G401 (cell line): ENCODE measurements around the gene C20orf141. TPM values are rescaled to one million over a fixed set of nuclear protein-coding genes. Genes with fewer than 3 reads are reported as not detected.
"Not testable (repeated sequence)": the region's sequence is repeated elsewhere in the genome, so short reads cannot be mapped to it uniquely, and the experiment has no call there.

Experiments
- DNase-seq: peaks from one replicate; pipeline ENCODE4 v3.0.0-alpha.2; 2015; ENCODE audit warnings: low spot score
- in situ Hi-C: cut with HindIII; loops from 2 replicates; pipeline ENCODE4 v1.10.0; 2016; ENCODE audit warnings: low sequenced_read_pairs, mixed read lengths
- total RNA-seq: library from RNA; depleted of rRNA; stranded (reverse); fragments of >200 nt; shearing (Covaris generic); gene quantifications from 2 replicates; pipeline ENCODE4 v1.2.3, GENCODE V29; 2014

The C20orf141 gene
- total RNA-seq, 1 experiment from 2014 or later, result not detected

- no peak for DNase-seq
- in situ Hi-C loops, result no loop called here
Observed at GRCh38 chr20:2816583-2817340, 2.0 kb downstream of the C20orf141 start.

DNA sequence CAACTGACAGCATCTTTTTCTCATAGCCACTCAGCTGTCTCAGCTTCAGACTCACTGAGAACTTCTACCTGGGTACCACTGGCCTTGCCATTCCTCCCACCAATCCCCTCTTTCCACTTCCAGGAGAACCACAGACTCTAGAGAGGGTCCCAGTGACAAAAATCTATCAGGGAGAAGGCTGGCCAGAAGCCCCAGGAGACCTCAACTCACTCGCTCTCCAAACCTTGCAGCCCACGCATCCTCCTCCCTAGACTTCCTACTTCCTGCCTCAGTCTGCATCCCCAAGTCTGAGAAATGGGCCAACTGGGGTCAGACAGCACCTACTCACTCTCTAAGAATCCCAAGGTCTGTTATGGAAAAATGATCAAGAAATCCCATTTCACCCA is 2.5 kb downstream of the C20orf141 start:
- in situ Hi-C loops, result no loop called here
- DNase-seq, result no peak

DNA sequence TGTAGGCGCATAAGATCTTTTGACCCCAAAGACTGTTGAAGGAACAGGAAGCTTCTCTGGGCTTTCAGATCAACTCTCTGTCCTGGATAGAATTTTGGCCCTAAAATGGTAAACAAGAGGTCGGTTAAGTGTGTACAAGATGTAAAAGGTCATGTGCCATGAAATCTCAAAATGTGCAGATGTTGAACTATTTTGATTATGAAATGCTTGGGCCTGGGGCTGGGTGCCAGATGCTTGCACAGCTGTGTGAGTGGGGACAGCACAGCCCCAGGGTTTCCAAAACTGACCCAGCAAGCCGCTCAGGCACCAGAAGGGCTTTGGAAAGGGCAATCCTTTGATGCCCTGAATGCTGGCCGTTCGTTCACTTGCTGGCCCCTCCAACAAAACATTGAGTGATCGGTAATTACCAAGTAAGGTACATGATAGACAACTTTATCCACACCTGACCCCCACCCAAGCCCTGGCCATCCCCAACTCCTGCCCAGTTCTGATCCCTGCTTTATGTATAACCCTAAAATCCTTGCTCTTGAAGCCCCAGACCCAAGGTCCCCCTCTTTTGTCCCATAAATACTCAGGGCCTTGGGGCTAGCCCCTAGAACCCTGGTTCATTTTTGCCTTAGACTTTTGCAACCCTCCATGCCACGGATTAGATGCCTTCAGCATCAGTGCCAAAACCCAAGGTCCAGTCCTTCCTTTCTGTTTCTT is 3.3 kb downstream of the C20orf141 start:
- DNase-seq, result no peak
- in situ Hi-C loops, result no loop called here

- in situ Hi-C loops, result no loop called here
- DNase-seq, result no peak
Observed at GRCh38 chr20:2820084-2820895, 5.5 kb downstream of the C20orf141 start.

- in situ Hi-C loops, result no loop called here
- no peak for DNase-seq
Observed at GRCh38 chr20:2820896-2821869, 6.4 kb downstream of the C20orf141 start.

GRCh38 chr20:2822073-2822472 is 7.3 kb downstream of the C20orf141 start:
- in situ Hi-C loops, result no loop called here
- DNase-seq, result no peak

DNA sequence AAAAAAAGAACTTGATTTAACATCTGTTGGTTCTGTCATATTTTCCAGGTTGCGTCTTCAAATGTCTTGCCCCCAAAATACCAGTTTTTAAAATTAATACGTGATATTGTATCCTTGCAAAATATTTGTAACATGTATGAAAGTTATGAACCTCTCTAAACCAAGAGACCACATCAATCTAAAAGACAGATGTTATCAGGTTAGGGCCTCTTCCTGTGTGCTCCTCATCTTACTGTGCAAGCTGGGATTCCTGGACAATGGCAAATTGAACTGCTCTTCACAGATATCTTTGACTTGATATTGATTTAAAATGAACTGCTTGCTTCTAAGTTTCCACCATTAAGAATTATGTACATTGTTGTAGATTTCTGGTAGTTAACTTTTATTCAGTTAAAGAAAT is 11.0 kb downstream of the C20orf141 start:
- in situ Hi-C loops, result no loop called here
- no peak for DNase-seq

DNA sequence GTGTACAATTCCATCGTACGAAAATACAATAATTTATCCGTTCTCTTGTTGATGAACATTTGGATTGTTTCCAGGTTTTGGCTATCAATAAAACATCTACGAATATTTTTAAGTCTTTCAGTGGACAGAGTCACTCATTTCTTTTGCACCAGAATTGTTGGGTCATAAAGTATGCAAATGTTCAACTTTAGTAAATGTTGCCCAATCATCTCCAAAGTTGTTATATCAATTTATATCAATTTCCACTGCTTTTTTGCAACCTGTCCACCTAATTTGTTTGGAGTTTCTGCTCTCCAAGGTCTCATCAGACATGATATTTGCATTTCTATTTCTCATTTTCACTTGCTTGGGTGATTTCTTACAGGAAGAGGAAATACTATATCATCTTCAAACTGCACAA is 11.9 kb downstream of the C20orf141 start:
- DNase-seq, result no peak
- in situ Hi-C loops, result no loop called here

GRCh38 chr20:2829376-2829775 is 14.6 kb downstream of the C20orf141 start:
- no peak for DNase-seq
- in situ Hi-C loops, result no loop called here

- DNase-seq, in situ Hi-C loops: not testable (repeated sequence)
Observed at GRCh38 chr20:2831206-2831605, 16.4 kb downstream of the C20orf141 start.

DNA sequence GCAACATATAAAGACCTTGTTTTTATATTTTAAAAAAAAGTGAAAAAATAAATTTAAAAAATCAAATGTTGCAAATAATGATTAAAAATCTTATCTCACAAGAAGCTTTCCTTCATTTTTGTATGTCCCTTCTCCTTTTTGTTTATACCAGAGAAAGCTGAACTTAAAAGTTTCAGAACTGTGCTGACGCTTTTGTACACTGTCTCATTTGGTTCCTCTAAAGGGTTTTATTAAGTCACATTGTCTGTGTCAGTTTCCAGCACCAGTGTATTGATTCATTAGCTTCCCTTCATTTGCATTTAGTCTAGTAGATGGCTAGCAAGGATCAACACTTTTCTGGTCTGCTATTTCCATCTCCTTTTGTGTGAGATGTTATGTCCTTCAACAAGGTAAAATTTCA is 19.0 kb downstream of the C20orf141 start:
- no peak for DNase-seq
- in situ Hi-C loops, result no loop called here

- no peak for DNase-seq
- in situ Hi-C loops, result no loop called here
Observed at GRCh38 chr20:2834401-2835110, 19.8 kb downstream of the C20orf141 start.

GRCh38 chr20:2835331-2835796 is 20.6 kb downstream of the C20orf141 start:
- in situ Hi-C loops, result no loop called here
- DNase-seq, result no peak

- DNase-seq, result no peak
- in situ Hi-C loops, result no loop called here
Observed at GRCh38 chr20:2836035-2836434, 21.2 kb downstream of the C20orf141 start.

GRCh38 chr20:2837221-2837960 is 22.6 kb downstream of the C20orf141 start:
- DNase-seq, result no peak
- in situ Hi-C loops, result no loop called here

GRCh38 chr20:2838170-2838797 is 23.5 kb downstream of the C20orf141 start:
- DNase-seq, result no peak
- in situ Hi-C loops, result no loop called here
